Measurements from ENCODE around the gene ARRDC1.
A peak's percentile ranks its signal among the peaks of the same experiment; 100 is the strongest.

The ARRDC1 gene

GRCh38 chr9:137657606-137658005 is 52.1 kb downstream of the ARRDC1 start:
- TF ChIP-seq ZFX (IDR thresholded peaks at IDR 0.05; ENCODE audit: borderline replicate concordance) (no peak), CTCF (IDR thresholded peaks at IDR 0.05) (no peak)
- no peak overlapping the region for H3K27ac ChIP-seq

GRCh38 chr9:137658781-137659180 is 53.3 kb downstream of the ARRDC1 start:
- H3K27ac ChIP-seq: no peak overlapping the region
- TF ChIP-seq CTCF (IDR thresholded peaks at IDR 0.05) (no peak), ZFX (IDR thresholded peaks at IDR 0.05; ENCODE audit: borderline replicate concordance) (no peak)

- TF ChIP-seq ZFX (IDR thresholded peaks at IDR 0.05; ENCODE audit: borderline replicate concordance) (no peak), CTCF (IDR thresholded peaks at IDR 0.05) (no peak)
- no peak overlapping the region for H3K27ac ChIP-seq
Observed at GRCh38 chr9:137660144-137660543, 54.7 kb downstream of the ARRDC1 start.

GRCh38 chr9:137663584-137663983 is 58.1 kb downstream of the ARRDC1 start:
- H3K27ac ChIP-seq: peak overlapping the region; percentile 89
- no peak for TF ChIP-seq ZFX (IDR thresholded peaks at IDR 0.05; ENCODE audit: borderline replicate concordance)
- no peak for TF ChIP-seq CTCF (IDR thresholded peaks at IDR 0.05)

GRCh38 chr9:137664676-137665075 is 59.2 kb downstream of the ARRDC1 start:
- TF ChIP-seq ZFX (IDR thresholded peaks at IDR 0.05; ENCODE audit: borderline replicate concordance): no peak
- no peak for TF ChIP-seq CTCF (IDR thresholded peaks at IDR 0.05)
- H3K27ac ChIP-seq: peak overlapping the region; percentile 89
